ENCODE data around the gene NEURL2. TPM values are rescaled to one million over a fixed set of nuclear protein-coding genes. Genes with fewer than 3 reads are reported as not detected.

NEURL2 gene
- total RNA-seq, result 1 to 10 TPM; 3.3 to 5.2 TPM

GRCh38 chr20:45890985-45891983 lies at the start of gene NEURL2, which contains the start of gene CTSA:
TSS of gene NEURL2 (minus strand) at chr20:45891208. CDS start at chr20:45890991, 217 bp downstream.
TSS of gene CTSA (plus strand) at chr20:45891335. CDS start at chr20:45891569, 234 bp downstream.
- ATAC-seq (peak; percentile 86), DNase-seq (peak; percentile 91 to 97 (median 94))
- Histone ChIP-seq H3K4me3 (peak within 1 kb of the TSS; percentile 86 to 90), H3K27me3 (no peaks in the 10 kb centered on the region), H3K9me3 (no peaks in the 10 kb centered on the region), H3K27ac (peak within 1 kb of the TSS; percentile 65 to 80 (median 75)), H3K36me3 (replicated peaks in 1 of 2; ENCODE audit: insufficient read depth in 1 of 2, low read depth in 2 of 2) (peaks cover 0 to 7% of the 10 kb centered on the region in 2 donors), H3K4me1 (peaks cover 33% of the 10 kb centered on the region)
- 1 to 5% methylated on average over 6 to 78 of the region's 78 CpGs for WGBS, 2 donors
- intact Hi-C loops (cut with DNase I), result loop anchor here (10.0 kb wide), 1 partner anchor 74 kb away; no protein-coding TSS in a partner anchor
- TF ChIP-seq POLR2A (IDR thresholded peaks at IDR 0.05) (peak; percentile 27 to 72 (median 67)), CTCF (IDR thresholded peaks at IDR 0.05) (no peak)

- ATAC-seq (no peak), DNase-seq (no peak)
- no peaks in the 10 kb centered on the region for H3K9me3 ChIP-seq
- H3K27ac ChIP-seq, result no peak overlapping the region
- TF ChIP-seq CTCF (IDR thresholded peaks at IDR 0.05) (no peak), POLR2A (IDR thresholded peaks at IDR 0.05) (no peak)
- 89 to 100% methylated on average over 3 to 12 of the region's 13 CpGs for WGBS, 2 donors
- H3K4me1 ChIP-seq, result peaks cover 19% of the 10 kb centered on the region
- H3K27me3 ChIP-seq, result no peaks in the 10 kb centered on the region
- H3K36me3 ChIP-seq (replicated peaks in 1 of 2; ENCODE audit: insufficient read depth in 1 of 2, low read depth in 2 of 2), result peaks cover 3 to 44% of the 10 kb centered on the region in 2 donors
- intact Hi-C loops (cut with DNase I), result no loop called here
- no peak overlapping the region for H3K4me3 ChIP-seq
Observed at GRCh38 chr20:45940469-45940868, 49.5 kb upstream of the NEURL2 start.

GRCh38 chr20:45940053-45940452 lies 49.0 kb upstream of the NEURL2 start:
- Histone ChIP-seq H3K4me1 (peaks cover 14% of the 10 kb centered on the region), H3K36me3 (replicated peaks in 1 of 2; ENCODE audit: insufficient read depth in 1 of 2, low read depth in 2 of 2) (peaks cover 3 to 44% of the 10 kb centered on the region in 2 donors), H3K27ac (no peak overlapping the region), H3K9me3 (no peaks in the 10 kb centered on the region), H3K4me3 (no peak overlapping the region), H3K27me3 (no peaks in the 10 kb centered on the region)
- no peak for TF ChIP-seq CTCF (IDR thresholded peaks at IDR 0.05)
- TF ChIP-seq POLR2A (IDR thresholded peaks at IDR 0.05), result no peak
- intact Hi-C loops (cut with DNase I), result no loop called here
- ATAC-seq (no peak), DNase-seq (no peak)
- 77 to 93% methylated on average over 3 of the region's 3 CpGs for WGBS, 2 donors

- peaks cover 3% of the 10 kb centered on the region for H3K4me1 ChIP-seq
- no peaks in the 10 kb centered on the region for H3K9me3 ChIP-seq
- intact Hi-C loops (cut with DNase I), result no loop called here
- DNase-seq (no peak), ATAC-seq (no peak)
- no peaks in the 10 kb centered on the region for H3K27me3 ChIP-seq
- WGBS, 2 donors, result 87 to 92% methylated on average over 3 to 11 of the region's 13 CpGs
- H3K36me3 ChIP-seq (replicated peaks in 1 of 2; ENCODE audit: insufficient read depth in 1 of 2, low read depth in 2 of 2), result peaks cover 3 to 41% of the 10 kb centered on the region in 2 donors
- no peak overlapping the region for H3K27ac ChIP-seq
- no peak overlapping the region for H3K4me3 ChIP-seq
- TF ChIP-seq CTCF (IDR thresholded peaks at IDR 0.05) (no peak), POLR2A (IDR thresholded peaks at IDR 0.05) (no peak)
Observed at GRCh38 chr20:45938727-45939438, 47.9 kb upstream of the NEURL2 start.

Data from body of pancreas (tissue), 4 donors.